Liver (tissue), 9 donors: Measurements from ENCODE around the gene HIVEP3. TPM values are rescaled to one million over a fixed set of nuclear protein-coding genes. Genes with fewer than 3 reads are reported as not detected.

ENCODE experiments used
- DNase-seq: peaks from one replicate; pipeline ENCODE4 v3.0.0-alpha.2; 2017; ENCODE audit warnings: low spot score
- H3K27ac ChIP-seq, 2 donors: one replicate each; pipeline ENCODE4 v1.7.0; 2013; ENCODE audit warnings: inconsistent platforms in 2 of 2, low read length in 2 of 2, control low read depth in 1 of 2, low read depth in 1 of 2, mild to moderate bottlenecking in 1 of 2
- H3K27me3 ChIP-seq, 4 donors: one replicate each; pipeline versions ENCODE4 v1.6.1 to v1.7.0; 2013; ENCODE audit warnings: low read length in 3 of 4, inconsistent platforms in 1 of 4, mild to moderate bottlenecking in 1 of 4, moderate library complexity in 1 of 4; ENCODE audit not compliant: control insufficient read depth in 4 of 4, insufficient read depth in 4 of 4
- H3K36me3 ChIP-seq, 4 donors: one replicate each; pipeline versions ENCODE4 v1.6.1 to v1.7.0; 2013; ENCODE audit warnings: low read length in 3 of 4, mild to moderate bottlenecking in 3 of 4, low read depth in 1 of 4, moderate library complexity in 1 of 4; ENCODE audit not compliant: control insufficient read depth in 4 of 4, insufficient read depth in 3 of 4
- H3K4me1 ChIP-seq, 4 donors: one replicate each; pipeline versions ENCODE4 v1.6.1 to v1.7.0; 2013; ENCODE audit warnings: low read length in 3 of 4, mild to moderate bottlenecking in 3 of 4, moderate library complexity in 1 of 4; ENCODE audit not compliant: control insufficient read depth in 4 of 4, insufficient read depth in 4 of 4
- H3K4me3 ChIP-seq, 3 donors: one replicate each; pipeline versions ENCODE4 v1.6.1 to v1.7.0; 2013; ENCODE audit warnings: low read length in 3 of 3, control low read depth in 1 of 3, low read depth in 1 of 3, mild to moderate bottlenecking in 1 of 3
- H3K9ac ChIP-seq, 2 donors: one replicate each; pipeline ENCODE4 v1.7.0; 2013; ENCODE audit warnings: low read length in 2 of 2, mild to moderate bottlenecking in 2 of 2, moderate library complexity in 2 of 2, control low read depth in 1 of 2, low read depth in 1 of 2
- H3K9me3 ChIP-seq, 4 donors: one replicate each; pipeline versions ENCODE4 v1.6.1 to v1.7.0; 2013; ENCODE audit warnings: low read length in 3 of 4; ENCODE audit not compliant: control insufficient read depth in 4 of 4
- EGR1 ChIP-seq, 2 donors: IDR thresholded peaks; 2 replicates each; pipeline ENCODE4 v1.6.1; 2016 to 2018; ENCODE audit warnings: antibody characterized with exemption in 2 of 2, low read depth in 2 of 2
- FOXA1 ChIP-seq: IDR thresholded peaks from 2 replicates; pipeline ENCODE4 v1.6.1; 2016; ENCODE audit warnings: antibody characterized with exemption
- HNF4A ChIP-seq, 2 donors: conservative IDR thresholded peaks; 2 replicates each; pipeline ENCODE4 v1.6.1; 2016; ENCODE audit warnings: antibody characterized with exemption in 2 of 2, mild to moderate bottlenecking in 2 of 2
- JUND ChIP-seq, 2 donors: IDR thresholded peaks; 2 replicates each; pipeline ENCODE4 v1.6.1; 2016; ENCODE audit warnings: antibody characterized with exemption in 2 of 2
- NR2F2 ChIP-seq: IDR thresholded peaks from 2 replicates; pipeline ENCODE4 v1.6.1; 2016; ENCODE audit warnings: antibody characterized with exemption
- RAD21 ChIP-seq, 2 donors: IDR thresholded peaks; 2 replicates each; pipeline ENCODE4 v1.6.1; 2016; ENCODE audit warnings: antibody characterized with exemption in 2 of 2, mild to moderate bottlenecking in 2 of 2
- RXRA ChIP-seq, 2 donors: IDR thresholded peaks; 2 replicates each; pipeline ENCODE4 v1.6.1; 2017 to 2018; ENCODE audit warnings: antibody characterized with exemption in 2 of 2, mild to moderate bottlenecking in 1 of 2
- TAF1 ChIP-seq: conservative IDR thresholded peaks from 2 replicates; pipeline ENCODE4 v1.6.1; 2016; ENCODE audit warnings: antibody characterized with exemption, mild to moderate bottlenecking
- YY1 ChIP-seq: IDR thresholded peaks from 2 replicates; pipeline ENCODE4 v1.6.1; 2016; ENCODE audit warnings: antibody characterized with exemption, mild to moderate bottlenecking
- WGBS: extraction: QIAGEN DNeasy Blood & Tissue Kit; methylation state at CpG from one replicate; pipeline ENCODE4 v1.1.7; 2013; 5-methylcytosine and 5-hydroxymethylcytosine counted together
- polyA plus RNA-seq, 2 donors: library from polyadenylated mRNA; stranded (reverse) in 1 of 2; unstranded in 1 of 2; fragments of 200-250 nt in 1 of 2; fragments of >200 nt in 1 of 2; fragmentation: Nextera tagmentation in 1 of 2; extraction: Ambion mirVana in 1 of 2; gene quantifications; one replicate each; pipeline versions ENCODE4 v1.2.1 to v1.2.3, GENCODE V29; 2013 to 2015
- total RNA-seq, 2 donors: library from RNA; depleted of rRNA; stranded (reverse); fragments of >200 nt; gene quantifications; one replicate each; pipeline ENCODE4 v1.2.3, GENCODE V29; 2014
- TF ChIP-seq, protein P1 (sequence below): IDR thresholded peaks from 2 replicates; pipeline ENCODE4 v1.6.1; 2016; ENCODE audit warnings: antibody characterized with exemption
- TF ChIP-seq, protein P2 (sequence below): IDR thresholded peaks from 2 replicates; pipeline ENCODE4 v1.6.1; 2016; ENCODE audit warnings: antibody characterized with exemption
- TF ChIP-seq, protein P3 (sequence below): IDR thresholded peaks from 2 replicates; pipeline ENCODE4 v1.6.1; 2016; ENCODE audit warnings: antibody characterized with exemption
- TF ChIP-seq, protein P4 (sequence below): fragments of 150-350 bp; IDR thresholded peaks from 2 replicates; pipeline ENCODE4 v1.5.1; 2017; ENCODE audit warnings: improper control_type of control experiment, low read depth, low read length; ENCODE audit not compliant: missing input control
- donor health status: healthy.
- donor health status: healthy.
- donor health status: healthy.
- donor health status: healthy.
- donor health status: healthy.

The HIVEP3 gene
- total and polyA plus RNA-seq, 4 donors, result 0.93 to 1.6 (median 1.4) TPM

DNA sequence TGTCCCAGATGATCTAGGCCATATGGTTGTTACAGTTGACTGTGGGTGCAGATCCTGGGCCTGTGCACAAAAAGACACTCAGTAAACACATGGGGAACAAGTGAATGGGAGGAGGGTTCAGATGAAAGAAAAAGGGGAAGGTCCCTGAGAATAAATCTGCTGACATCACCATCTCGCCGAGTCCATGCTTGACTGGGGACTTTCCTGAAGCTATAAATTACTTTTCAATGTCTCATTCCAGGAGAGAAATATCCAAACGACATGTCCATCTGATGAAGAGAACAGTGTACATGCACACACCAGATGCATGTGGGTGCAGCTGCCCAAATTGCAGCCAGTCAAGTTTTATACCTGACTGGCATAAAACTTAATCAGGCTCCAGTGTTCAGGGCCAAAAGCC is 109.0 kb downstream of the HIVEP3 start:
- DNase-seq, result no peak
- no peaks in the 10 kb centered on the region for H3K27me3 ChIP-seq
- TF ChIP-seq HNF4A (conservative IDR thresholded peaks at IDR 0.05) (no peak), FOXA1 (no peak), RXRA (IDR thresholded peaks at IDR 0.05) (no peak), JUND (IDR thresholded peaks at IDR 0.05) (no peak), RAD21 (IDR thresholded peaks at IDR 0.05) (no peak), YY1 (no peak), EGR1 (IDR thresholded peaks at IDR 0.05; ENCODE audit: low read depth in 2 of 2) (no peak), NR2F2 (no peak), TAF1 (no peak)
- TF ChIP-seq, protein P1, sequence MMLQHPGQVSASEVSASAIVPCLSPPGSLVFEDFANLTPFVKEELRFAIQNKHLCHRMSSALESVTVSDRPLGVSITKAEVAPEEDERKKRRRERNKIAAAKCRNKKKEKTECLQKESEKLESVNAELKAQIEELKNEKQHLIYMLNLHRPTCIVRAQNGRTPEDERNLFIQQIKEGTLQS, result no peak
- TF ChIP-seq, protein P2, sequence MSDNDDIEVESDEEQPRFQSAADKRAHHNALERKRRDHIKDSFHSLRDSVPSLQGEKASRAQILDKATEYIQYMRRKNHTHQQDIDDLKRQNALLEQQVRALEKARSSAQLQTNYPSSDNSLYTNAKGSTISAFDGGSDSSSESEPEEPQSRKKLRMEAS, result no peak
- TF ChIP-seq, protein P3, sequence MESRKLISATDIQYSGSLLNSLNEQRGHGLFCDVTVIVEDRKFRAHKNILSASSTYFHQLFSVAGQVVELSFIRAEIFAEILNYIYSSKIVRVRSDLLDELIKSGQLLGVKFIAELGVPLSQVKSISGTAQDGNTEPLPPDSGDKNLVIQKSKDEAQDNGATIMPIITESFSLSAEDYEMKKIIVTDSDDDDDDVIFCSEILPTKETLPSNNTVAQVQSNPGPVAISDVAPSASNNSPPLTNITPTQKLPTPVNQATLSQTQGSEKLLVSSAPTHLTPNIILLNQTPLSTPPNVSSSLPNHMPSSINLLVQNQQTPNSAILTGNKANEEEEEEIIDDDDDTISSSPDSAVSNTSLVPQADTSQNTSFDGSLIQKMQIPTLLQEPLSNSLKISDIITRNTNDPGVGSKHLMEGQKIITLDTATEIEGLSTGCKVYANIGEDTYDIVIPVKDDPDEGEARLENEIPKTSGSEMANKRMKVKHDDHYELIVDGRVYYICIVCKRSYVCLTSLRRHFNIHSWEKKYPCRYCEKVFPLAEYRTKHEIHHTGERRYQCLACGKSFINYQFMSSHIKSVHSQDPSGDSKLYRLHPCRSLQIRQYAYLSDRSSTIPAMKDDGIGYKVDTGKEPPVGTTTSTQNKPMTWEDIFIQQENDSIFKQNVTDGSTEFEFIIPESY, result no peak
- TF ChIP-seq, protein P4, sequence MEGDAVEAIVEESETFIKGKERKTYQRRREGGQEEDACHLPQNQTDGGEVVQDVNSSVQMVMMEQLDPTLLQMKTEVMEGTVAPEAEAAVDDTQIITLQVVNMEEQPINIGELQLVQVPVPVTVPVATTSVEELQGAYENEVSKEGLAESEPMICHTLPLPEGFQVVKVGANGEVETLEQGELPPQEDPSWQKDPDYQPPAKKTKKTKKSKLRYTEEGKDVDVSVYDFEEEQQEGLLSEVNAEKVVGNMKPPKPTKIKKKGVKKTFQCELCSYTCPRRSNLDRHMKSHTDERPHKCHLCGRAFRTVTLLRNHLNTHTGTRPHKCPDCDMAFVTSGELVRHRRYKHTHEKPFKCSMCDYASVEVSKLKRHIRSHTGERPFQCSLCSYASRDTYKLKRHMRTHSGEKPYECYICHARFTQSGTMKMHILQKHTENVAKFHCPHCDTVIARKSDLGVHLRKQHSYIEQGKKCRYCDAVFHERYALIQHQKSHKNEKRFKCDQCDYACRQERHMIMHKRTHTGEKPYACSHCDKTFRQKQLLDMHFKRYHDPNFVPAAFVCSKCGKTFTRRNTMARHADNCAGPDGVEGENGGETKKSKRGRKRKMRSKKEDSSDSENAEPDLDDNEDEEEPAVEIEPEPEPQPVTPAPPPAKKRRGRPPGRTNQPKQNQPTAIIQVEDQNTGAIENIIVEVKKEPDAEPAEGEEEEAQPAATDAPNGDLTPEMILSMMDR, result no peak
- no peak overlapping the region for H3K4me3 ChIP-seq
- no peak overlapping the region for H3K9ac ChIP-seq
- no peaks in the 10 kb centered on the region for H3K9me3 ChIP-seq
- no peaks in the 10 kb centered on the region for H3K4me1 ChIP-seq
- 74% methylated on average over 3 of the region's 3 CpGs for WGBS
- H3K27ac ChIP-seq, result no peak overlapping the region
- no peaks in the 10 kb centered on the region for H3K36me3 ChIP-seq

DNA sequence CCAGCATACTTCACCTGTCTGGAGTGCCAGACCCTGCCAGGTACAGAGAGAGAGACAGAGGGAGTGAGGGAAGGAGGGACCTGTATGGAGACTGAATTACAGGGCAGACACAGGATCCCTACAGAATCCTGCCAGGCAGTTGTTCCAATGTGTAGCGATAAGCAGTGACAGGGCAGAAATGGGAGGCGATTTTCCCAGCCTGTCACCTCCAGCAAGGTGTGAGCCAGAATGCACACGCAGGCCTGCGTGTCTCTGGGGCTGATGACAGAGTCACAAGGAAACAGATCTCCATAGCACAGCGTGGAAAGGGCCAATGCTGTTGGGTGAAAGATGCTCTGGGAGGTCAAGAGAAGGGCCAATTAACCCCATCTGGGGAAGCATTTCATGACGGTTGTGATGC is 111.3 kb downstream of the HIVEP3 start:
- Histone ChIP-seq H3K4me1 (peaks cover 0 to 5% (median 0%) of the 10 kb centered on the region in 4 donors), H3K36me3 (no peaks in the 10 kb centered on the region), H3K4me3 (no peak overlapping the region), H3K27me3 (no peaks in the 10 kb centered on the region), H3K9me3 (no peaks in the 10 kb centered on the region), H3K27ac (no peak overlapping the region), H3K9ac (no peak overlapping the region)
- WGBS, result 82% methylated on average over 6 of the region's 6 CpGs
- DNase-seq, result no peak
- TF ChIP-seq, protein P1, result no peak
- no peak for TF ChIP-seq RXRA (IDR thresholded peaks at IDR 0.05)
- TF ChIP-seq TAF1, result no peak
- TF ChIP-seq, protein P2, result no peak
- no peak for TF ChIP-seq JUND (IDR thresholded peaks at IDR 0.05)
- no peak for TF ChIP-seq EGR1 (IDR thresholded peaks at IDR 0.05; ENCODE audit: low read depth in 2 of 2)
